WTC11 (cell line): ENCODE measurements around the gene KCNJ6. TPM values are rescaled to one million over a fixed set of nuclear protein-coding genes. Genes with fewer than 3 reads are reported as not detected.

Experiments used
- ATAC-seq: fragments of 200-7000 bp; cut with Tn5 transposase; 2 replicates; pipeline ENCODE4 v1.10.0; 2021; ENCODE audit warnings: mild to moderate bottlenecking, moderate library complexity
- CTCF ChIA-PET: fragments of 300-600 bp; sonication (Branson Sonifier 250); formaldehyde crosslinking; loops from one replicate; lab custom pipeline; 2021; ENCODE audit warnings: antibody characterized with exemption; lab: Charles Lee
- POLR2A ChIA-PET: fragments of 350-600 bp; sonication (Branson Sonifier 250); formaldehyde crosslinking; loops from one replicate; lab custom pipeline; 2021; ENCODE audit warnings: antibody characterized with exemption; lab: Charles Lee
- DNase-seq: peaks from one replicate; pipeline ENCODE4 v3.0.0; 2021; ENCODE audit warnings: low spot score
- H3K27ac Mint-ChIP-seq: 2 replicates; pipeline ENCODE4 v1.8.0; 2021; ENCODE audit warnings: mixed read lengths
- H3K27me3 Mint-ChIP-seq: 2 replicates; pipeline ENCODE4 v1.8.0; 2021; ENCODE audit warnings: low read depth, mild to moderate bottlenecking, moderate library complexity, mixed read lengths
- H3K36me3 Mint-ChIP-seq: 2 replicates; pipeline ENCODE4 v1.8.0; 2021; ENCODE audit warnings: mixed read lengths
- H3K4me1 Mint-ChIP-seq: 2 replicates; pipeline ENCODE4 v1.8.0; 2022; ENCODE audit warnings: mixed read lengths
- H3K4me3 Mint-ChIP-seq: 2 replicates; pipeline ENCODE4 v1.8.0; 2021; ENCODE audit warnings: mild to moderate bottlenecking, moderate library complexity, mixed read lengths
- H3K9me3 Mint-ChIP-seq: 2 replicates; pipeline ENCODE4 v1.8.0; 2021; ENCODE audit warnings: mixed read lengths
- ATF1 ChIP-seq: sonication (generic); formaldehyde crosslinking; IDR thresholded peaks from 2 replicates; pipeline ENCODE4 v1.8.1; 2023; ENCODE audit warnings: mild to moderate bottlenecking, moderate library complexity, missing genetic modification reagents
- ATF3 ChIP-seq: sonication (generic); formaldehyde crosslinking; conservative IDR thresholded peaks from 2 replicates; pipeline ENCODE4 v1.8.1; 2022; ENCODE audit warnings: mild to moderate bottlenecking, missing genetic modification reagents
- FOXK1 ChIP-seq: sonication (generic); formaldehyde crosslinking; IDR thresholded peaks from 2 replicates; pipeline ENCODE4 v1.8.0; 2022; ENCODE audit warnings: mild to moderate bottlenecking, moderate library complexity, missing genetic modification reagents
- MYBL2 ChIP-seq: sonication (generic); formaldehyde crosslinking; IDR thresholded peaks from 2 replicates; pipeline ENCODE4 v1.8.1; 2023; ENCODE audit warnings: mild to moderate bottlenecking, moderate library complexity, missing genetic modification reagents
- NFATC4 ChIP-seq: fragments of 250-450 bp; sonication (Bioruptor Pico); IDR thresholded peaks from 2 replicates; pipeline ENCODE4 v1.9.0; 2021; ENCODE audit warnings: mild to moderate bottlenecking
- NFE2L1 ChIP-seq: sonication (generic); formaldehyde crosslinking; IDR thresholded peaks from 2 replicates; pipeline ENCODE4 v1.8.1; 2023; ENCODE audit warnings: missing genetic modification reagents
- NR3C1 ChIP-seq: sonication (generic); formaldehyde crosslinking; conservative IDR thresholded peaks from 2 replicates; pipeline ENCODE4 v1.8.1; 2023; ENCODE audit warnings: low read depth, mild to moderate bottlenecking, missing genetic modification reagents
- OVOL2 ChIP-seq: fragments of 250-450 bp; sonication (Bioruptor Pico); IDR thresholded peaks from 2 replicates; pipeline ENCODE4 v1.9.0; 2021; ENCODE audit warnings: mild to moderate bottlenecking, borderline replicate concordance
- RORB ChIP-seq: fragments of 250-450 bp; sonication (Bioruptor Pico); IDR thresholded peaks from 2 replicates; pipeline ENCODE4 v1.9.0; 2021; ENCODE audit warnings: mild to moderate bottlenecking
- SP1 ChIP-seq: sonication (generic); formaldehyde crosslinking; conservative IDR thresholded peaks from 2 replicates; pipeline ENCODE4 v1.8.1; 2022; ENCODE audit warnings: missing genetic modification reagents
- ZNF396 ChIP-seq: fragments of 250-450 bp; sonication (Bioruptor Pico); IDR thresholded peaks from 2 replicates; pipeline ENCODE4 v1.8.0; 2021; ENCODE audit warnings: mild to moderate bottlenecking, moderate library complexity, borderline replicate concordance
- ZNF423 ChIP-seq: fragments of 250-450 bp; sonication (Bioruptor Pico); IDR thresholded peaks from 2 replicates; pipeline ENCODE4 v2.1.2; 2022; ENCODE audit warnings: mild to moderate bottlenecking, moderate library complexity
- ZNF671 ChIP-seq: fragments of 250-450 bp; sonication (Bioruptor Pico); IDR thresholded peaks from 2 replicates; pipeline ENCODE4 v1.8.0; 2021; ENCODE audit warnings: mild to moderate bottlenecking
- total RNA-seq: library from RNA; stranded (reverse); gene quantifications from 3 replicates; pipeline ENCODE4 v1.2.3, GENCODE V29; 2021
- TF ChIP-seq, protein P1 (sequence below): sonication (generic); formaldehyde crosslinking; IDR thresholded peaks from 2 replicates; pipeline ENCODE4 v1.8.0; 2022; ENCODE audit warnings: mild to moderate bottlenecking, missing genetic modification reagents
- TF ChIP-seq, protein P2 (sequence below): sonication (generic); formaldehyde crosslinking; IDR thresholded peaks from 2 replicates; pipeline ENCODE4 v1.8.1; 2022; ENCODE audit warnings: low read depth, mild to moderate bottlenecking, moderate library complexity, missing genetic modification reagents, borderline replicate concordance
- TF ChIP-seq, protein P3 (sequence below): sonication (generic); formaldehyde crosslinking; IDR thresholded peaks from 2 replicates; pipeline ENCODE4 v1.8.1; 2023; ENCODE audit warnings: mild to moderate bottlenecking, missing genetic modification reagents
- TF ChIP-seq, protein P4 (sequence below): sonication (generic); formaldehyde crosslinking; IDR thresholded peaks from 2 replicates; pipeline ENCODE4 v1.8.1; 2023; ENCODE audit warnings: mild to moderate bottlenecking, missing genetic modification reagents
- TF ChIP-seq, protein P5 (sequence below): sonication (generic); formaldehyde crosslinking; IDR thresholded peaks from 2 replicates; pipeline ENCODE4 v1.8.1; 2022; ENCODE audit warnings: low read depth, missing genetic modification reagents, borderline replicate concordance
- TF ChIP-seq, protein P6 (sequence below): sonication (generic); formaldehyde crosslinking; IDR thresholded peaks from 2 replicates; pipeline ENCODE4 v1.8.1; 2022; ENCODE audit warnings: mild to moderate bottlenecking, moderate library complexity, missing genetic modification reagents
- TF ChIP-seq, protein P7 (sequence below): fragments of 250-450 bp; sonication (Bioruptor Pico); IDR thresholded peaks from 2 replicates; pipeline ENCODE4 v1.9.0; 2021; ENCODE audit warnings: moderate library complexity, mild to moderate bottlenecking, inconsistent platforms, borderline replicate concordance

Gene KCNJ6
- total RNA-seq, 1 experiment from 2014 or later, result 0.35 TPM

- TF ChIP-seq ATF1 (CRISPR knock-in tag), result no peak
- TF ChIP-seq, protein P1, sequence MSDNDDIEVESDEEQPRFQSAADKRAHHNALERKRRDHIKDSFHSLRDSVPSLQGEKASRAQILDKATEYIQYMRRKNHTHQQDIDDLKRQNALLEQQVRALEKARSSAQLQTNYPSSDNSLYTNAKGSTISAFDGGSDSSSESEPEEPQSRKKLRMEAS (CRISPR knock-in tag), result no peak
- TF ChIP-seq NFATC4 (CRISPR knock-in tag), result no peak
- TF ChIP-seq FOXK1, result no peak
- TF ChIP-seq, protein P2, sequence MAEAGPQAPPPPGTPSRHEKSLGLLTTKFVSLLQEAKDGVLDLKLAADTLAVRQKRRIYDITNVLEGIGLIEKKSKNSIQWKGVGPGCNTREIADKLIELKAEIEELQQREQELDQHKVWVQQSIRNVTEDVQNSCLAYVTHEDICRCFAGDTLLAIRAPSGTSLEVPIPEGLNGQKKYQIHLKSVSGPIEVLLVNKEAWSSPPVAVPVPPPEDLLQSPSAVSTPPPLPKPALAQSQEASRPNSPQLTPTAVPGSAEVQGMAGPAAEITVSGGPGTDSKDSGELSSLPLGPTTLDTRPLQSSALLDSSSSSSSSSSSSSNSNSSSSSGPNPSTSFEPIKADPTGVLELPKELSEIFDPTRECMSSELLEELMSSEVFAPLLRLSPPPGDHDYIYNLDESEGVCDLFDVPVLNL (CRISPR knock-in tag), result no peak
- TF ChIP-seq, protein P3, sequence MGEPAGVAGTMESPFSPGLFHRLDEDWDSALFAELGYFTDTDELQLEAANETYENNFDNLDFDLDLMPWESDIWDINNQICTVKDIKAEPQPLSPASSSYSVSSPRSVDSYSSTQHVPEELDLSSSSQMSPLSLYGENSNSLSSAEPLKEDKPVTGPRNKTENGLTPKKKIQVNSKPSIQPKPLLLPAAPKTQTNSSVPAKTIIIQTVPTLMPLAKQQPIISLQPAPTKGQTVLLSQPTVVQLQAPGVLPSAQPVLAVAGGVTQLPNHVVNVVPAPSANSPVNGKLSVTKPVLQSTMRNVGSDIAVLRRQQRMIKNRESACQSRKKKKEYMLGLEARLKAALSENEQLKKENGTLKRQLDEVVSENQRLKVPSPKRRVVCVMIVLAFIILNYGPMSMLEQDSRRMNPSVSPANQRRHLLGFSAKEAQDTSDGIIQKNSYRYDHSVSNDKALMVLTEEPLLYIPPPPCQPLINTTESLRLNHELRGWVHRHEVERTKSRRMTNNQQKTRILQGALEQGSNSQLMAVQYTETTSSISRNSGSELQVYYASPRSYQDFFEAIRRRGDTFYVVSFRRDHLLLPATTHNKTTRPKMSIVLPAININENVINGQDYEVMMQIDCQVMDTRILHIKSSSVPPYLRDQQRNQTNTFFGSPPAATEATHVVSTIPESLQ, result no peak
- no peak for TF ChIP-seq RORB
- no peak for TF ChIP-seq MYBL2
- no peak for TF ChIP-seq SP1 (CRISPR knock-in tag)
- no peak for TF ChIP-seq OVOL2
Observed at GRCh38 chr21:37601027-37601426, 315.2 kb downstream of the KCNJ6 start (continued).

- ATAC-seq (no peak), DNase-seq (no peak)
- H3K27me3 Mint-ChIP-seq, result no peaks in the 10 kb centered on the region
- ChIA-PET CTCF (interaction anchor here (1.2 to 1.3 kb wide), 2 partner anchors 9 to 31 kb away, joined by 3 to 5 read pairs; no protein-coding TSS in a partner anchor), POLR2A (no interaction called here)
- H3K27ac Mint-ChIP-seq, result no peak overlapping the region
- peaks cover 10% of the 10 kb centered on the region for H3K9me3 Mint-ChIP-seq
- no peak for TF ChIP-seq ZNF423
- TF ChIP-seq, protein P4, sequence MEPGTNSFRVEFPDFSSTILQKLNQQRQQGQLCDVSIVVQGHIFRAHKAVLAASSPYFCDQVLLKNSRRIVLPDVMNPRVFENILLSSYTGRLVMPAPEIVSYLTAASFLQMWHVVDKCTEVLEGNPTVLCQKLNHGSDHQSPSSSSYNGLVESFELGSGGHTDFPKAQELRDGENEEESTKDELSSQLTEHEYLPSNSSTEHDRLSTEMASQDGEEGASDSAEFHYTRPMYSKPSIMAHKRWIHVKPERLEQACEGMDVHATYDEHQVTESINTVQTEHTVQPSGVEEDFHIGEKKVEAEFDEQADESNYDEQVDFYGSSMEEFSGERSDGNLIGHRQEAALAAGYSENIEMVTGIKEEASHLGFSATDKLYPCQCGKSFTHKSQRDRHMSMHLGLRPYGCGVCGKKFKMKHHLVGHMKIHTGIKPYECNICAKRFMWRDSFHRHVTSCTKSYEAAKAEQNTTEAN (CRISPR knock-in tag), result 0 out of 2 replicates have a peak, but pooled peaks have one; percentile 41
- TF ChIP-seq, all 79 proteins: peak for 1
- peaks cover 28% of the 10 kb centered on the region for H3K4me1 Mint-ChIP-seq
- peaks cover 2% of the 10 kb centered on the region; the same call in 1 of the 2 replicates for H3K36me3 Mint-ChIP-seq
- H3K4me3 Mint-ChIP-seq, result no peak overlapping the region
Observed at GRCh38 chr21:37595944-37596343, 320.3 kb downstream of the KCNJ6 start.

- no peaks in the 10 kb centered on the region for H3K27me3 Mint-ChIP-seq
- ChIA-PET POLR2A (no interaction called here), CTCF (interaction anchor here (0.8 to 1.3 kb wide), 4 partner anchors 30 to 131 kb away, joined by 3 to 5 read pairs (median 3); no protein-coding TSS in a partner anchor)
- H3K4me3 Mint-ChIP-seq, result no peak overlapping the region
- peaks cover 28% of the 10 kb centered on the region for H3K4me1 Mint-ChIP-seq
- peaks cover 2% of the 10 kb centered on the region; the same call in 1 of the 2 replicates for H3K36me3 Mint-ChIP-seq
- DNase-seq (no peak), ATAC-seq (peak; percentile 5; the same call in 1 of the 2 replicates)
- peak overlapping the region; percentile 44 for H3K27ac Mint-ChIP-seq
- TF ChIP-seq NR3C1 (CRISPR knock-in tag) (no peak), ATF1 (CRISPR knock-in tag) (no peak), NFE2L1 (no peak), FOXK1 (no peak)
- TF ChIP-seq, protein P1 (CRISPR knock-in tag), result peak; percentile 47; the same call in 1 of the 2 replicates
- H3K9me3 Mint-ChIP-seq, result peaks cover 9% of the 10 kb centered on the region
Observed at GRCh38 chr21:37594472-37594951, 321.7 kb downstream of the KCNJ6 start.

- peak overlapping the region; percentile 79 for H3K27ac Mint-ChIP-seq
- CTCF ChIA-PET, result interaction anchor here (0.8 to 1.0 kb wide), 3 partner anchors 81 to 131 kb away, joined by 3 to 5 read pairs (median 3); no protein-coding TSS in a partner anchor
- TF ChIP-seq ATF3 (CRISPR knock-in tag), result no peak
- TF ChIP-seq, protein P5, sequence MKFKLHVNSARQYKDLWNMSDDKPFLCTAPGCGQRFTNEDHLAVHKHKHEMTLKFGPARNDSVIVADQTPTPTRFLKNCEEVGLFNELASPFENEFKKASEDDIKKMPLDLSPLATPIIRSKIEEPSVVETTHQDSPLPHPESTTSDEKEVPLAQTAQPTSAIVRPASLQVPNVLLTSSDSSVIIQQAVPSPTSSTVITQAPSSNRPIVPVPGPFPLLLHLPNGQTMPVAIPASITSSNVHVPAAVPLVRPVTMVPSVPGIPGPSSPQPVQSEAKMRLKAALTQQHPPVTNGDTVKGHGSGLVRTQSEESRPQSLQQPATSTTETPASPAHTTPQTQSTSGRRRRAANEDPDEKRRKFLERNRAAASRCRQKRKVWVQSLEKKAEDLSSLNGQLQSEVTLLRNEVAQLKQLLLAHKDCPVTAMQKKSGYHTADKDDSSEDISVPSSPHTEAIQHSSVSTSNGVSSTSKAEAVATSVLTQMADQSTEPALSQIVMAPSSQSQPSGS (CRISPR knock-in tag), result no peak
- TF ChIP-seq ZNF396, result no peak
- TF ChIP-seq NR3C1 (CRISPR knock-in tag), result no peak
- TF ChIP-seq, protein P6, sequence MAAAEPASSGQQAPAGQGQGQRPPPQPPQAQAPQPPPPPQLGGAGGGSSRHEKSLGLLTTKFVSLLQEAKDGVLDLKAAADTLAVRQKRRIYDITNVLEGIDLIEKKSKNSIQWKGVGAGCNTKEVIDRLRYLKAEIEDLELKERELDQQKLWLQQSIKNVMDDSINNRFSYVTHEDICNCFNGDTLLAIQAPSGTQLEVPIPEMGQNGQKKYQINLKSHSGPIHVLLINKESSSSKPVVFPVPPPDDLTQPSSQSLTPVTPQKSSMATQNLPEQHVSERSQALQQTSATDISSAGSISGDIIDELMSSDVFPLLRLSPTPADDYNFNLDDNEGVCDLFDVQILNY (CRISPR knock-in tag), result no peak
- TF ChIP-seq, protein P7, sequence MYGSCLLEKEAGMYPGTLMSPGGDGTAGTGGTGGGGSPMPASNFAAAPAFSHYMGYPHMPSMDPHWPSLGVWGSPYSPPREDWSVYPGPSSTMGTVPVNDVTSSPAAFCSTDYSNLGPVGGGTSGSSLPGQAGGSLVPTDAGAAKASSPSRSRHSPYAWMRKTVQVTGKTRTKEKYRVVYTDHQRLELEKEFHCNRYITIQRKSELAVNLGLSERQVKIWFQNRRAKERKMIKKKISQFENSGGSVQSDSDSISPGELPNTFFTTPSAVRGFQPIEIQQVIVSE (CRISPR knock-in tag), result no peak
- TF ChIP-seq ZNF671 (CRISPR knock-in tag), result no peak
Observed at GRCh38 chr21:37593740-37594471, 322.4 kb downstream of the KCNJ6 start.

More at GRCh38 chr21:37593740-37594471, 322.4 kb downstream of the KCNJ6 start:
- POLR2A ChIA-PET, result no interaction called here
- peaks cover 9% of the 10 kb centered on the region for H3K9me3 Mint-ChIP-seq
- peaks cover 28% of the 10 kb centered on the region for H3K4me1 Mint-ChIP-seq
- DNase-seq, result no peak
- H3K36me3 Mint-ChIP-seq, result peaks cover 2% of the 10 kb centered on the region; the same call in 1 of the 2 replicates
- H3K4me3 Mint-ChIP-seq, result no peak overlapping the region
- ATAC-seq, result no peak
- H3K27me3 Mint-ChIP-seq, result no peaks in the 10 kb centered on the region
